ENCODE results near the gene LILRB3. TPM values are rescaled to one million over a fixed set of nuclear protein-coding genes. Genes with fewer than 3 reads are reported as not detected.
"Not testable (repeated sequence)": the region's sequence is repeated elsewhere in the genome, so short reads cannot be mapped to it uniquely, and the experiment has no call there.

The LILRB3 gene
- total RNA-seq, 1 donor = 51.4 TPM

DNA sequence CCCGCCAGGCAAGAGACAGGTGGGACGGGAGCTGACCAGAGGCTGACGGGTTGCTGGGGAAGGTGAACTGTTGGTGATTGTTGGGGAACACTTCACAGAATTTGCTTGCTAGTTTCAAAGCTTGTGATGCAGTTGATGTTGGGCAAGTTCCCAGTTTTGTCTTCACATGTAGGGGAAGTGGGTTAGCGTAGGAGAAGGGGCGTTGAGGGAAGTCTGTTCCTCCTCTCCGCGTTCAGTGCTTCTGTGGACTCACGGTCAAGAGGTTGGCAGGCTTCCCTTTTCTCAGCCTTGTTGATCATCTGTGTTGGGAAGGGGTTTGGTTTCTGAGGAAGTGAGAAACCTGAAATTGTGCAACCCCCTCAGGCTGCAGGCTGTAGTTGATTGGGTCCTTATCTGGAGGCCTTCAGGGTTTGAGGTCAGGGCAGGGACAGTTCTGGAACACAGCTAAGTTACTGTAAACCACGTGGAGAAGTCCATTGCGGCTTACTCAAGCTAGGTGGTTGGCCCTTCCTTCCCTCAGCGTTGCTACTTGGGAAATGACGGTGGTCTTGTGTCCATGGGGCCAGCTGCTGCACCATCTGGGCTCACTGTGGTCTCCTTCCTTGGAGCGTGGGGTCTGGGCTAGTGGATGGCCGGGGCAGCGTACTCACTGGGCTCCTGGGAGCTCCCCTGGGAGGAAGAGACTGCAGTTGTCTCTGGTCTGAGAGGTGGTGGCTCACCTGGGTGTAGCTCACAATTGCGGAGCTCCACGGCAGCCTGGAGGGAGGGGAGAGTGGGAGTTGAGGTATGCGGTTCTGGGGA lies 14.6 kb downstream of the LILRB3 start:
- no peaks in the 10 kb centered on the region for H3K9me3 ChIP-seq (ENCODE audit: low read depth, low read length)
- peak overlapping the region; percentile 13 for H3K4me3 ChIP-seq (ENCODE audit: low read length)
- H3K27me3 ChIP-seq (ENCODE audit: insufficient read depth, low read length) = no peaks in the 10 kb centered on the region
- peaks cover 92% of the 10 kb centered on the region for H3K4me1 ChIP-seq (ENCODE audit: insufficient read depth, low read length)

DNA sequence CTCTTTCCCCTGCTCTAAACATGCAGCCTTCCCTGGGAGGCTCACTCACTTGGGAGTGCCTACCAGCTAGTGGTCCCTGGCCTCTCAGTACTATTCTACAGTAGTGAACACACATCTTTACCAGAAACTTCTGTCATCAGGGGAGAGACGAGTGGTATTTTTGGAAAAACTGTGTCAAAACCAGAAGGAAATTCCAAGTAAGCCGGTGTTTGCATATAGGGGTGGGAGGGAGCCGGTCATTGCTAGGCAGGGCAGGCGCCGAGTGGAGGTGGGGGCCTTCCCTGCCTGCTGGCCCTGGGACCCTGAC lies 15.2 kb downstream of the LILRB3 start:
- no peaks in the 10 kb centered on the region for H3K27me3 ChIP-seq (ENCODE audit: insufficient read depth, low read length)
- peak overlapping the region; percentile 13 for H3K4me3 ChIP-seq (ENCODE audit: low read length)

DNA sequence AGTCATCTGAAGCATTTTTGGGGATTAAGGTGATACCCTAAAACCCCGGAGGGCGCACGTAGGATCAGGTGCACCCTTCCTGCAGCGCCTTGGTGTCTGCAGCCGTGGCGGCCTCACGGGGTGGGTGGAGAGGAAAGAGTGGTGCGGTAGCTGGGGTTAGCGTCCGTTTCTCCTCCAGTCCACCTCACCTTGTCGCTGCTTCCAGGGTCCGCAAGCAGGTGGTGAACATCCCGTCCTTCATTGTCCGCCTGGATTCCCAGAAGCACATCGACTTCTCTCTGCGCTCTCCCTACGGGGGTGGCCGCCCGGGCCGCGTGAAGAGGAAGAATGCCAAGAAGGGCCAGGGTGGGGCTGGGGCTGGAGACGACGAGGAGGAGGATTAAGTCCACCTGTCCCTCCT lies 15.6 kb downstream of the LILRB3 start:
- peak overlapping the region; percentile 13 for H3K4me3 ChIP-seq (ENCODE audit: low read length)
- not testable (repeated sequence) for H3K9me3 ChIP-seq (ENCODE audit: low read depth, low read length); H3K27me3 ChIP-seq (ENCODE audit: insufficient read depth, low read length)
- H3K4me1 ChIP-seq (ENCODE audit: insufficient read depth, low read length) = peaks cover 100% of the 10 kb centered on the region

More for the DNA sequence above, 15.2 kb downstream of the LILRB3 start:
- Histone ChIP-seq H3K9me3 (ENCODE audit: low read depth, low read length) (no peaks in the 10 kb centered on the region), H3K4me1 (ENCODE audit: insufficient read depth, low read length) (peaks cover 97% of the 10 kb centered on the region)

DNA sequence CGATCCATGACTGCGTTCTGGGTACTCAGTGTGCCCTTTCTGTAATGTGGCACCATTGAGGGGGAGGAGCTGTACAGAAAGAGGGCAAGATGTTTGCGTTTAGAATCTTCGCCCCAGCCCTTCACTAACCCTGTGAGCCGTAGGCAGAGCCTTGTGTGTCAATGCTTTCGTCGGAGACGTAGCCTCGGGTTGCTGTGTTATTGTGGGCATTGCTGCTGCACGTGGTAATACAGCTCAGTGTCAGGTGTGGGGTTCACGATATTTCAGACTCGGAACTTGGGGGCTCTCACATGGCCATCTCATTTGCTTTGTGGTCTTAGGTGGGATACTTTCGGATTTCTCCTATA lies 16.0 kb downstream of the LILRB3 start:
- peaks cover 100% of the 10 kb centered on the region for H3K4me1 ChIP-seq (ENCODE audit: insufficient read depth, low read length)
- H3K27me3 ChIP-seq (ENCODE audit: insufficient read depth, low read length) = no peaks in the 10 kb centered on the region
- no peaks in the 10 kb centered on the region for H3K9me3 ChIP-seq (ENCODE audit: low read depth, low read length)
- H3K4me3 ChIP-seq (ENCODE audit: low read length) = peak overlapping the region; percentile 23

DNA sequence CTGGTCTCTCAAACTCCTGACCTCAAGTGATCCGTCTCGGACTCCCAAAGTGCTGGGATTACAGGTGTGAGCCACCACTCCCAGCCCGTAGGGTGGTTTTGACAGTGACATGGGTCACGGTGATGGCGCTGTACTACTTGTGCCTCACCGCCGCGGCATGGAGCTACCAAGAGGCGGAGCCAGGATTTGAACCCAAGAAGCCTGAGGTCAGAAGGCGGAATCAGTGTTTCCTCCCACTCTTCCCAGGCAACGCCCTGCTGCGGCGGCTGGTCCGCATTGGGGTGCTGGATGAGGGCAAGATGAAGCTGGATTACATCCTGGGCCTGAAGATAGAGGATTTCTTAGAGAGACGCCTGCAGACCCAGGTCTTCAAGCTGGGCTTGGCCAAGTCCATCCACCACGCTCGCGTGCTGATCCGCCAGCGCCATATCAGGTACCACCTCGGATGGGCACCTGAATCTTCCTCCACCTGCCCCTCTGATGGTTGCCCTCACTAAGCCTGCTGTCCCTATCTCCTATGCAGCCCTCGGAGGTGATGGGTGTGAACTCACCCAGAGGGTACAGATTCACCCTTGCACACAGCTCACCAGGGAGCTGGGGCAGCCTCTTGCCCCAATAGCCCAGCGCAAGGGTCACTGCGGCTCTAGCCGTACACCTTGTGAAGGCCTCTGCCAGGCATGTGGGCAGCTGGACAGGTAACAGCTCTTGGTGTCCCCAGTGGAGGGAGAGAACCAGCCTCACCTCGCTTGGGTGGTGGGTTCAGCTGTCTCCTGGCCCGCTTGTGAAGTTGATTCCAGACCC lies 16.6 kb downstream of the LILRB3 start:
- peaks cover 100% of the 10 kb centered on the region for H3K4me1 ChIP-seq (ENCODE audit: insufficient read depth, low read length)
- peak overlapping the region; percentile 23 for H3K4me3 ChIP-seq (ENCODE audit: low read length)
- no peaks in the 10 kb centered on the region for H3K27me3 ChIP-seq (ENCODE audit: insufficient read depth, low read length)
- no peaks in the 10 kb centered on the region for H3K9me3 ChIP-seq (ENCODE audit: low read depth, low read length)

DNA sequence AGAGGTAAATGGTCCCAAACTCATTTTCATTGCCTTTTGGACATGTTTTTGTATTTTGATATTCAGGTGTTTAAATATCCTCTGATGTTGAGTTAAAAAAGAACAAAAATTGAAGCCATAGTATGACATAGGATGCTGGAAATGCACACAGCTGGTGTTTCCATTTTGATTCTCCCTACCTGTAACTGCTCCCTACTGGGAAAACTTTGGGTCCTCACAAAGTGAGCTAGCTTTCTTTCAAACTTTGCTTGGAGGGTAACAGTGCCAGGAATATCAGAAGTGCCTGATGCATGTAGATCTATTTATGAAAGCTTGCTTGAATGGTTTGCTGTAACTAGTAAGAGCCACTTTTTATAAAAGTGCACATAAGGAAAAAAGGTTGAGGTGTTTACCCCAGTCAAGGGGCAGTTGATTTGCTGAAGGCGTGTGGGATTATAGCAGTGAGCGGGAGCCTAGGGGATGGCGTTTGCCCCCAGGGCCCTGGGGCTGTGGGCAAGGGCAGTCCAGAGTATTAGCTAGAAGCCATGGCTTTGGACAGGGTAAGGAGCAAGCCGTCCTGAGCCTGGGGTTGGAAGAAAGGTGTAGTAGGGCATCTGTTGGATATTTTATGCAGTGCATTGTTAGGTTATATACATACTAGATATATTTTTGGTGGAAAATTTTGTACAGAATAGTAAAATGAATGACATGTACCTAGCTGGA lies 17.9 kb downstream of the LILRB3 start:
- Histone ChIP-seq H3K4me3 (ENCODE audit: low read length) (no peak overlapping the region), H3K27me3 (ENCODE audit: insufficient read depth, low read length) (no peaks in the 10 kb centered on the region), H3K4me1 (ENCODE audit: insufficient read depth, low read length) (peaks cover 91% of the 10 kb centered on the region), H3K9me3 (ENCODE audit: low read depth, low read length) (no peaks in the 10 kb centered on the region)

DNA sequence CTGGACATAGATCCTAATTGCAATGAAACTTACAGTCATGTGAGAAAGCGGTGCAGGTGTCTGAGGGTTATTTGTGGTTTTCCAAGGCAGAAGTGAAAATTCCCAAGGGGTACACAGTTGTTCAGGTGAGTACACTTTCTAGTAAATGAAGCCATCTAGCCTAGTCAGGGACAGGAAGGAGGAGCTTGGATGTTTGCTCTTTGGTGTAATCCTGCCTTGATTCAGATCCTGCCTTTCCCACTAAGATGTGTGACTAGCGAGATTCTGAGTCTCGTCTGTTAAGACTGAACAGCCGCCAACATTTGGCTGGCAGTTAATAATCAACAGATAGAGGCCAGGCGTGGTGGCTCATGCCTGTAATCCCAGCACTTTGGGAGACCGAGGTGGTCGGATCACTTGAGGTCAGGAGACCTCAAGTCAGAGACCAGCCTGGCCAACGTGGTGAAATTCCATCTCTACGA lies 19.6 kb downstream of the LILRB3 start:
- H3K27me3 ChIP-seq (ENCODE audit: insufficient read depth, low read length) = no peaks in the 10 kb centered on the region
- peaks cover 81% of the 10 kb centered on the region for H3K4me1 ChIP-seq (ENCODE audit: insufficient read depth, low read length)
- peak overlapping the region; percentile 59 for H3K4me3 ChIP-seq (ENCODE audit: low read length)
- no peaks in the 10 kb centered on the region for H3K9me3 ChIP-seq (ENCODE audit: low read depth, low read length)

DNA sequence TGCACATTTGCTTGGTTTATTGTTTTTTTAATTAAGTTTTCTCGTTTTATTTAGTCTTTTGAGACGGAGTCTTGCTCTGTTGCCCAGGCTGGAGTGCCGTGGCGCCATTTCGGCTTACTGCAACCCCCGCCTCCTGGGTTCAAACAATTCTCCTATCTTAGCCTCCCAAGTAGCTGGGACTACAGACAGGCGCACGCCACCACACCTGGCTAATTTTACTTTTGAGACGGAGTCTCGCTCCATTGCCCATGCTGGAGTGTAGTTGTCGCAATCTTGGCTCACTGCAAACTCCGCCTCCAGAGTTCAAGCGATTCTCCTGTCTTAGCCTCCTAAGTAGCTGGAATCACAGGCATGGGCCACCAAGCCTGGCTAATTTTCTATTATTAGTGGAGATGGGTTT lies 20.8 kb downstream of the LILRB3 start:
- H3K4me1 ChIP-seq (ENCODE audit: insufficient read depth, low read length) = peaks cover 69% of the 10 kb centered on the region
- no peaks in the 10 kb centered on the region for H3K27me3 ChIP-seq (ENCODE audit: insufficient read depth, low read length)
- H3K4me3 ChIP-seq (ENCODE audit: low read length) = peak overlapping the region; percentile 59
- no peaks in the 10 kb centered on the region for H3K9me3 ChIP-seq (ENCODE audit: low read depth, low read length)

DNA sequence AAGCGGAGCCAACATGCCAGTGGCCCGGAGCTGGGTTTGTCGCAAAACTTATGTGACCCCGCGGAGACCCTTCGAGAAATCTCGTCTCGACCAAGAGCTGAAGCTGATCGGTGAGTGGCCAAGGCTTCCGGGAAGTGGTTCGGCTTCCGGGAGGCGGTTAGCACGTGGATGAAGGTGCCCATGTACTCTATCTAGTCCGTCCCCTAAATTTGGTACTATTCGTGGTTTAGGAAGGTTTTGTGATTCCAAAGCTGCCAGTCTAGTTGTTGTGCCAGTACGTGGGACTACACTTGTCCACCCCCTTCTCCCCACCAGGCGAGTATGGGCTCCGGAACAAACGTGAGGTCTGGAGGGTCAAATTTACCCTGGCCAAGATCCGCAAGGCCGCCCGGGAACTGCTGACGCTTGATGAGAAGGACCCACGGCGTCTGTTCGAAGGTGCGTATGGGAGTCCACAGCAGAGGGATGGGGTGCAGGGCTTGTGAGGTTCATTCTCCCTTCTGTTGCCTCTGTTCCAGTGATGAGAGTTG lies 21.6 kb downstream of the LILRB3 start:
- Histone ChIP-seq H3K27me3 (ENCODE audit: insufficient read depth, low read length) (no peaks in the 10 kb centered on the region), H3K4me1 (ENCODE audit: insufficient read depth, low read length) (peaks cover 61% of the 10 kb centered on the region), H3K9me3 (ENCODE audit: low read depth, low read length) (no peaks in the 10 kb centered on the region), H3K4me3 (ENCODE audit: low read length) (peak overlapping the region; percentile 59)

DNA sequence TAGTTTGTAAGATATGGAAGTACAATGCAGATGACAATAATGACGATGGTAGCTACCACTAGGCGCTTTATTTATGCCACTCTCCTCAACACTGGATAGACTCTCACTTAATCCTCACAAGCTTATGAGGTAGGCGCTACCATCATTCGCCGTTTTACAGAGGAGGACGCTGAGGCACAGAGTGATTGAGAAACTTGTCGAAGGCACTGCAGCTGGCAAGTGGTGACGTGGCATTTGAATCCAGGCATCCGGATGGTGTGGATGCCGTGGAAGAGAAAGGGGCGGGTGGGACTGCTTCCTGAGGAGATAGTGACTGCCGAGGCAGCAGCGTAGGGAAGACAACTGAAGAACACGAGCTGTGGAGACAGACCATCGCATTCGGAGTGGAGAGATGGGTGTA lies 23.4 kb downstream of the LILRB3 start:
- Histone ChIP-seq H3K4me1 (ENCODE audit: insufficient read depth, low read length) (peaks cover 43% of the 10 kb centered on the region), H3K9me3 (ENCODE audit: low read depth, low read length) (no peaks in the 10 kb centered on the region), H3K27me3 (ENCODE audit: insufficient read depth, low read length) (no peaks in the 10 kb centered on the region), H3K4me3 (ENCODE audit: low read length) (no peak overlapping the region)

DNA sequence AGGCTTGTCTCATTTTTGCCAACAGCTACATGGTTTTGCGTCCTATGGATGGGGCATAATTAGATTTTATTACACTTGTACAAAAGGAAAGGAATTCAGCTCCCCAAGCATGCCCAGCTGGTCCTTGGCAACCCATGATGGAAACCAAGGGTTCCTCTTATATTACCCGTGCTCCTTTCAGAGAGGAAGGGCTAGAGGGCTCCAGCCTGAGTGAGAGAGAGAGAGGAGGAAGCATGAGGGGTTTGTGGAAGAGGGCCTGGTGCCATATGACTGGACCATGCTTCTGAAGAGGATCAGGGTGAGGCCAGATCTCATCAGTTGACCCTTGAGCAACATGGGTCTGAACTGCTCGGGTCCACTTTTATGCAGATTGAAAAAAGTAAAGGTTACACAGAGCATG lies 25.7 kb downstream of the LILRB3 start:
- H3K4me3 ChIP-seq (ENCODE audit: low read length) = no peak overlapping the region
- no peaks in the 10 kb centered on the region for H3K9me3 ChIP-seq (ENCODE audit: low read depth, low read length)
- peaks cover 29% of the 10 kb centered on the region for H3K4me1 ChIP-seq (ENCODE audit: insufficient read depth, low read length)
- H3K27me3 ChIP-seq (ENCODE audit: insufficient read depth, low read length) = no peaks in the 10 kb centered on the region

DNA sequence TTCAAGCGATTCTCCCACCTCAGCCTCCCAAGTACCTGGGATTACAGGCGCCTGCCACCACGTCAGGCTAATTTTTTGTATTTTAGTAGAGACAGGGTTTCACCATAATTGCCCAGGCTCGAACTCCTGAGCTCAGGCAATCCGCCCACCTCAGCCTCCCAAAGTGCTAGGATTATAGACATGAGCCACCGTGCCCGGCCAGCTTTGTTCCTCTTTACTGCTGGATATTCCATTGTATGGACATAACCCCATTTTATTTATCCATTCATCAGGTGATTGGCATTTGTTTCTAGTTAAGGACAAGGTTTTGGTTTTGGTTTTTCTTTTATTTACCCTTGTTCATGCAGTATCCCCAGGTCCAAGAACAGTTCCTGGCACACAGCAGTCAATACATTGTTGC lies 26.3 kb downstream of the LILRB3 start:
- Histone ChIP-seq H3K9me3 (ENCODE audit: low read depth, low read length) (no peaks in the 10 kb centered on the region), H3K4me1 (ENCODE audit: insufficient read depth, low read length) (peaks cover 29% of the 10 kb centered on the region), H3K4me3 (ENCODE audit: low read length) (no peak overlapping the region), H3K27me3 (ENCODE audit: insufficient read depth, low read length) (no peaks in the 10 kb centered on the region)

DNA sequence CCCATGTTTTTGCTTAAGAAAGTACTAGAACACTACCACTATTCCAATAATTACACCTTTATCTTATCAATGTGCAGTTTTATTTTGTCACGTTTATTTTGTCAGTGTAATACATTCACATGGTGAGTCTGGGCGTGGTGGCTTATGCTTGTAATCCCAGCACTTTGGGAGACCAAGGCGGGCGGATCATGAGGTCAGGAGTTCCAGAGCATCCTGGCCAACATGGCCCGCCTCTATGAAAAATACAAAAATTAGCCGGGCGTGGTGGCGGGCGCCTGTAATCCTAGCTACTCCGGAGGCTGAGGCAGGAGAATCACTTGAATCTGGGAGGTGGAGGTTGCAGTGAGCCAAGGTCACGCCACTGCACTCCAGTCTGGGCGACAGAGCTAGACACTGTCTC lies 28.3 kb downstream of the LILRB3 start:
- not testable (repeated sequence) for H3K9me3 ChIP-seq (ENCODE audit: low read depth, low read length); H3K27me3 ChIP-seq (ENCODE audit: insufficient read depth, low read length); H3K4me3 ChIP-seq (ENCODE audit: low read length)
- H3K4me1 ChIP-seq (ENCODE audit: insufficient read depth, low read length) = peaks cover 18% of the 10 kb centered on the region

DNA sequence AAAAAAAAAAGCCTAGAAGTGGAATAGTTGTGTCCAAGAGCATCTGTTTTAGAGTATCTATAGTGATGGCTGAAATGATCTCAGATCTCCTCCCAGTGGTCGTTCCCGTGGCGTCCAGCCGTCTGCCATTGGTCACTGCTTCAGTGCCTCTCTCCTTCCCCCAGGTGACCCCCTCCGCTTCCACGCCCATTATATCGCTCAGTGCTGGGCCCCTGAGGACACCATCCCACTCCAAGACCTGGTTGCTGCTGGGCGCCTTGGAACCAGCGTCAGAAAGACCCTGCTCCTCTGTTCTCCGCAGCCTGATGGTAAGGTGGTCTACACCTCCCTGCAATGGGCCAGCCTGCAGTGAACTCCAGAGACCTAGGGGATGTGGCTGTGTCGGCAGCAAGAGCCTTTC lies 29.8 kb downstream of the LILRB3 start:
- H3K4me1 ChIP-seq (ENCODE audit: insufficient read depth, low read length) = peaks cover 25% of the 10 kb centered on the region

DNA sequence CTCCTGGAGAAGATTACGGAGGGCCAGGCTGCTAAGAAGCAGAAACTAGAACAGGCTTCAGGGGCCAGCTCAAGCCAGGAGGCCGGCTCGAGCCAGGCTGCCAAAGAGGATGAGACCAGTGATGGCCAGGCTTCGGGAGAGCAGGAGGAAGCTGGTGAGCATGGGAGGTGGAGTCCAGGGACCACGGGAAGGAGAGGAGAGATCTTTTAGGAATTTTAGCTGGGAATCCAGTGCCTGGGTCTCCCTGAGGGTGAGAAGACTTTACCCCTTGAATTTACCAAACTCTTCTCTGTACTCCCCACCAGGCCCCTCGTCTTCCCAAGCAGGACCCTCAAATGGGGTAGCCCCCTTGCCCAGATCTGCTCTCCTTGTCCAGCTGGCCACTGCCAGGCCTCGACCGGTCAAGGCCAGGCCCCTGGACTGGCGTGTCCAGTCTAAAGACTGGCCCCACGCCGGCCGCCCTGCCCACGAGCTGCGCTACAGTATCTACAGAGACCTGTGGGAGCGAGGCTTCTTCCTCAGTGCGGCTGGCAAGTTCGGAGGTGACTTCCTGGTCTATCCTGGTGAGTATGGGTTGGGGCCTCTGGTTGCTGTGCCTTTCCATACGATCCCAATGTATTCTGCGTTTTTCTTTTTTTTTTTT lies 30.9 kb downstream of the LILRB3 start:
- Histone ChIP-seq H3K4me1 (ENCODE audit: insufficient read depth, low read length) (peaks cover 35% of the 10 kb centered on the region), H3K9me3 (ENCODE audit: low read depth, low read length) (no peaks in the 10 kb centered on the region), H3K4me3 (ENCODE audit: low read length) (peak overlapping the region; percentile 78), H3K27me3 (ENCODE audit: insufficient read depth, low read length) (no peaks in the 10 kb centered on the region)

More for the DNA sequence above, 29.8 kb downstream of the LILRB3 start:
- Histone ChIP-seq H3K27me3 (ENCODE audit: insufficient read depth, low read length) (no peaks in the 10 kb centered on the region), H3K9me3 (ENCODE audit: low read depth, low read length) (no peaks in the 10 kb centered on the region), H3K4me3 (ENCODE audit: low read length) (no peak overlapping the region)

Measured in mononuclear cell (primary cell).